ENCODE measurements around the gene ZNHIT6.
"Not testable (repeated sequence)": the region's sequence is repeated elsewhere in the genome, so short reads cannot be mapped to it uniquely, and the experiment has no call there.

ZNHIT6 gene

GRCh38 chr1:85707990-85708828 is at the start of gene ZNHIT6:
Gene ZNHIT6, minus strand, starts transcription at chr1:85708433. Its CDS starts 149 bp downstream, at chr1:85708284.
- DNase-seq (ENCODE audit: low read depth in 2 of 3, low spot score in 1 of 3), result peak; percentile 61 to 82 (median 82)

- no peak for DNase-seq (ENCODE audit: low read depth in 2 of 3, low spot score in 1 of 3)
Observed at GRCh38 chr1:85756864-85757263, 48.6 kb upstream of the ZNHIT6 start.

GRCh38 chr1:85748120-85748519 is 39.9 kb upstream of the ZNHIT6 start:
- DNase-seq (ENCODE audit: low read depth in 2 of 3, low spot score in 1 of 3), result no peak

GRCh38 chr1:85746777-85747176 is 38.5 kb upstream of the ZNHIT6 start:
- DNase-seq (ENCODE audit: low read depth in 2 of 3, low spot score in 1 of 3), result no peak

GRCh38 chr1:85743814-85744213 is 35.6 kb upstream of the ZNHIT6 start:
- no peak for DNase-seq (ENCODE audit: low read depth in 2 of 3, low spot score in 1 of 3)

GRCh38 chr1:85734931-85735330 is 26.7 kb upstream of the ZNHIT6 start:
- DNase-seq (ENCODE audit: low read depth in 2 of 3, low spot score in 1 of 3), result no peak

- DNase-seq (ENCODE audit: low read depth in 2 of 3, low spot score in 1 of 3), result no peak
Observed at GRCh38 chr1:85718678-85719340, 10.6 kb upstream of the ZNHIT6 start.

- DNase-seq (ENCODE audit: low read depth in 2 of 3, low spot score in 1 of 3), result not testable (repeated sequence)
Observed at GRCh38 chr1:85714418-85715114, 6.3 kb upstream of the ZNHIT6 start.

- no peak for DNase-seq (ENCODE audit: low read depth in 2 of 3, low spot score in 1 of 3)
Observed at GRCh38 chr1:85708829-85709227, 595 bp upstream of the ZNHIT6 start.

- DNase-seq (ENCODE audit: low read depth in 2 of 3, low spot score in 1 of 3), result no peak
Observed at GRCh38 chr1:85707267-85707989, 805 bp downstream of the ZNHIT6 start.

- DNase-seq (ENCODE audit: low read depth in 2 of 3, low spot score in 1 of 3), result no peak
Observed at GRCh38 chr1:85705940-85706339, 2.3 kb downstream of the ZNHIT6 start.

GRCh38 chr1:85700422-85700821 is 7.8 kb downstream of the ZNHIT6 start:
- DNase-seq (ENCODE audit: low read depth in 2 of 3, low spot score in 1 of 3), result no peak

GRCh38 chr1:85697895-85698294 is 10.3 kb downstream of the ZNHIT6 start:
- no peak for DNase-seq (ENCODE audit: low read depth in 2 of 3, low spot score in 1 of 3)

GRCh38 chr1:85692730-85693314 is 15.4 kb downstream of the ZNHIT6 start:
- no peak for DNase-seq (ENCODE audit: low read depth in 2 of 3, low spot score in 1 of 3)

- DNase-seq (ENCODE audit: low read depth in 2 of 3, low spot score in 1 of 3), result no peak
Observed at GRCh38 chr1:85689775-85690404, 18.3 kb downstream of the ZNHIT6 start.

- DNase-seq (ENCODE audit: low read depth in 2 of 3, low spot score in 1 of 3), result no peak
Observed at GRCh38 chr1:85683292-85684025, 24.8 kb downstream of the ZNHIT6 start.

GRCh38 chr1:85681087-85681486 is 27.1 kb downstream of the ZNHIT6 start:
- no peak for DNase-seq (ENCODE audit: low read depth in 2 of 3, low spot score in 1 of 3)

- no peak for DNase-seq (ENCODE audit: low read depth in 2 of 3, low spot score in 1 of 3)
Observed at GRCh38 chr1:85678193-85678592, 30.0 kb downstream of the ZNHIT6 start.

GRCh38 chr1:85677656-85678055 is 30.6 kb downstream of the ZNHIT6 start:
- DNase-seq (ENCODE audit: low read depth in 2 of 3, low spot score in 1 of 3), result no peak

Data from stimulated activated CD4-positive, alpha-beta T cell treated with anti-CD3 and anti-CD28 coated beads, Interleukin-12 subunit alpha, Interleukin-12 subunit beta, amount 100 ng/mL, for 48 hours (primary cell).